GM21515 (cell line): ENCODE data around the gene ZNF778.
"Not testable (repeated sequence)": the region's sequence is repeated elsewhere in the genome, so short reads cannot be mapped to it uniquely, and the experiment has no call there.

ENCODE experiments used
- ATAC-seq: cut with Tn5 transposase; IDR thresholded peaks from one replicate; pipeline ENCODE4 v1.9.1; 2021; ENCODE audit not compliant: unreplicated experiment

Gene ZNF778

DNA sequence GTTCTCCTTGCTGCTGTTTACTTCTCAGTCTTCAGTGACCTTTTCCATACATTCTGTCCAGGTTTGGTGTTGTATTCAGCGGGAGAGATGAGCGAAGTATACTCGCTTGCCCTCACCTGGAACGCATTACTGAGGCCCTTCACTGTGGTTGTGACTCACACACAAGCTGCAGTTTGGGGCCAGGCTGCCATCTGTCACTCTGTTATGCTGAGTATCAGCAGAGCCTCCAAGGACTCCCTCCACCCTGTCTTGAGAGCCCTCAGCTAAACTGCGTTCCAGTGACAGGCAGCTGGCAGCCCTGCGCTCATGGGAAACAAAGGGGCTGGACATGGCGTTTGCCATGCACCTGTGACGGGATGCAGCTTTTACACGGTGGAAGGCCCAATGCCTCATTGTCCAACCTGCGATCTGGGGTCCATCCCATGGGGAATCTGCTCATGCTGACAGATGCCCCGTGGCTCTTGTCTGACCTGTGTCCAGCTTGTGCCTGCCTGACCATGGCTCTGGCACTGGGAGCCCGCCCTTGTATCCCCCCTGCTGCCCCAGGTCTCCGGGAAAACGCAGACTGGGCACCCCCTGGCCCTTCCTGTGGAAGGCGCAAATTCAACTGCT lies 6.5 kb upstream of the ZNF778 start:
- no peak for ATAC-seq

DNA sequence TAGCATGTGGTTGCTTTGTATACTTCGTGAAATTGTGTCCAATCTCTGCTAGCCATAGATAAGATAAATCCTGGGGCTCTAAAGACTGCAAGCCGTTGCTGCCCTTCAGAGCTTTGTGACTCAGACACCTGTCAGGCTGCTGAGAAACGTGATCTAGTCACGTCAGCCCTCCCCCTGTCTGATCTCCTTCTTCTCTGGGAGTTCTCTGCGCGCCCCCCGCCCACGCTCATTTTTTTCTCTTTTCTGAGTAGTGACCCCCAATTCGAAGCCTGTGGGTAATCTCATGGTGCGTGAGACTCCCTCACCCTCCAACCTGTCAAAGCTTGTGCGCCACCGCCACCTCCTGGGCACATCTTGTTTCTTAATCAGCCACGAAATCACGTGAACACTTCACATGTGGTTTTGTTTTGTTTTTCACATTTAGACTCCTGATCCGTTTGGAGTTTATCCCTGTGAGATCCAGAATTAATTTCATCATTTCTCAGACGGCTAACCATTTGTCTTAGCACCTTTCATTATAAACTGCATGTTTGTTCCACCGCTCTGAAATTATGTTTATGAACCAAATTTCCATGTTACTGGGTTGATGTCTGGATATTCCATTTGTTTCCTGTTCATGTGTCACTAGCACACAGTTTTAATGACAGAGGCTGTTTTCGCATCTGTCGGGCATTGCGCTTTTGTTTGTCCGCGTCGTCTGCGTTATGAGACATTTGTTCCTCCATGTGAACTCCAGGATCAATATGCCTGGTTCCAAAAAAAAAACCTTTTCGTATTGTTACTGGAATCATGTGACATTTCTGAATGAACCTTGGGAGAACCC lies 977 bp upstream of the ZNF778 start:
- peak; percentile 44 for ATAC-seq

- no peak for ATAC-seq
Observed at GRCh38 chr16:89217138-89217387, 440 bp upstream of the ZNF778 start.

GRCh38 chr16:89219365-89219764 lies 1.9 kb downstream of the ZNF778 start:
- ATAC-seq: no peak

DNA sequence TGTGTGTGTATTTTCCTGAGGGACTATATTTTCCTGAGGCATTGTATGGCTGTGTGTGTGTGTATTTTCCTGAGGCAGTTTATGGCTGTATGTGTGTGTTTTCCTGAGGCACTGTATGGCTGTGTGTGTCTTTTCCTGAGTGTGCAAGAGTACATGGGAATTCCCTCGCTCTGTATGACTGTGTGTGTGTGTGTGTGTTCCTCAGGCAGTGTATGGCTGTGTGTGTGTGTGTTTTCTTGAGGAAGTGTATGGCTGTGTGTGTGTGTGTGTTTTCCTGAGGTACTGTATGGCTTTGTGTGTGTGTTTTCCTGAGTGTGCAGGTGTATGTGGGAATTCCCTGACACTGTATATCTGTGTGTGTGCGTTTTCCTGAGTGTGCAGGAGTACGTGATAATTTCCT lies 4.1 kb downstream of the ZNF778 start:
- no peak for ATAC-seq

GRCh38 chr16:89222931-89223330 lies 5.4 kb downstream of the ZNF778 start:
- ATAC-seq: no peak

DNA sequence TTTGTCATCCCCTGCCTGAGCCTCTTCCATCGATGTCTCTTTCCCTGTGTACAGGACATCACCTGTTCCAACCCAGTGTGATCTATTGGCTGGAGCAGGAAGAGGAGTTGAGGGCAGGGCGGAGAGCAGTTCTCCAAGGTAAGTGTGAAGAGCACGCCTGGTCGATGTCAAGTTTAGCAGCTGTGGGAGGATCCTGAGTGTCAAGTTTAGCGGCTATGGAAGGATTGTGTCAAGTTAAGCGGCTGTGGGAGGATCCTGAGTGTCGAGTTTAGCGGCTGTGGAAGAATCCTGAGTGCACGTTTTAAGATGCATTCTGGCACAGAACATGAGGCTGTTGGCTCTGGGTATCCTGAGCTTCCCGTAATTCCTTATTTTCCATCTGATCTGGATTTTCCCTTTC lies 7.2 kb downstream of the ZNF778 start:
- no peak for ATAC-seq

GRCh38 chr16:89230255-89230654 lies 12.8 kb downstream of the ZNF778 start:
- no peak for ATAC-seq

DNA sequence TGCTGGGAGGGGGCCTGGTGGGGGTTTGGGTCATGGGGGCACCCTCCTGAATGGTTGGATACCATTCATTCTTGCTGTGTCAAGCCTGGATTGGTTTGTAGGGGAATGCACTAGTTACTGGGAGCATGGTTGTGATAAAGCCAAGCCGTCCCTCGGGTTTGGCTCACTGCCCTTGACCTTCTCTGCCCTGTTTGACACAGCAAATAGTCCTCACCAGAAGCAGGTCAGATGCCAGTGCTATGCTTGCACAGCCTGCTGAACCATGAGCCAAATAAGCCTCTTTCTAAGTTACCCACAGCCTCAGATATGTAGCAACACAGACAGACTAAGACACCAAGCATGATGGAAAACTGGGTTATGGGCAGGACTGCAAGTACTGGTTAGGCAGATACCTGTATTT lies 14.6 kb downstream of the ZNF778 start:
- ATAC-seq: no peak

GRCh38 chr16:89233678-89234490 lies 16.4 kb downstream of the ZNF778 start:
- ATAC-seq: no peak

- ATAC-seq: no peak
Observed at GRCh38 chr16:89237733-89238132, 20.2 kb downstream of the ZNF778 start.

DNA sequence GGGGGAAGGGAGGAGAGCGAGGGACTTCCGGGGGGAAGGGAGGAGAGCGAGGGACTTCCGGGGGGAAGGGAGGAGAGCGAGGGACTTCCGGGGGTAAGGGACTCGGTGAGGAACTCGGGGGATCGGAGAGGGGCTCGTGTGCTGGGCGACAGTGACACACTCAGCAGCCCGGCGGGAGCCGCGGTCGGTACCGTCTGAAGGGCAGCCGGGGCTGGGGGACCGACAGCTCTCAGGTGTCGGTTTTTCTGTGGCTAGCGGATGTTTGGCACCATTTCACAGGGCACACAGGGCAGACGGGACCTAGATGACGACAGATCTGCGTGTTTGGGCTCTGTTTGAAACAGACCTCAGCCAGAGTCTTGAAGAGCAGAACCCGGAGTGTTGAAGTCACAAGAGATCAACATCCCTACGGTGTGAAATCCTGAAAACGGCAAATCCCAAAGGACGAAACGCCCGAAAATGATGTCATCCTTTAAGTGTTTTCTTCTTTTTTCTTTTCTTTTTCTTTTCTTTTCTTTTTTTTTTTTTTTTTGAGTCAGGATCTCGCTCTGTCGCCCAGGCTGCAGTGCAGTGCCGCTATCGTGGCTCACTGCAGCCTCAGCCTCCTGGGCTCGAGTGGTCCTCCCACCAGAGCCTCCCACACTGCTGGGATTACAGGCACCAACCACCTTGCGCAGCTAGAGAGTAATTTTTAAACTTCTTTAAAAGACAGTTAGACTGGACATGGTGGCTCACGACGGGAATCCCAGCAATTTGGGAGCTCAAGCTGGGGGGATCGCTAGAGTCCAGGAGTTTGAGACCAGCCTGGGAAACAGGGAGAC lies 23.9 kb downstream of the ZNF778 start:
- peak; percentile 62 for ATAC-seq

DNA sequence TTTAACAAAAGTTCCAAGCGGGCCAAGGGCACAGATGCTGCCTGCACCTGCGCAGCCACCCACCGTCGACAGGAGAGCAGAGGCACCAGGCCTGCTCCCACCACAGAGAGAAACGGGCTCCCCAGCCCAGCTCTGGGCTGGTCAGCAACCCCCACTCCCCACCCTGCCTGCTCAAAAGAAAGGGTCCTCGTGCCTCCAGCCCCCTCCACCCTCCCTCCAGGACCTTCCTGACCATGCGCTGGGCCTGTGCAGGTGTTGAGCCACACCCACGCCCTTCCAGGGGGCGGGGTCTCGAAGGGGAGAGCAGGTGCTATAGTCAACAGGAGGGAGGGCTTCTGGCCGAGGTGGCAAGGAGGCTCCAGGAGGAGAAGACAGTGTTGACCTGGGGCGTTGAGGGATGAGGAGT lies 25.3 kb downstream of the ZNF778 start:
- no peak for ATAC-seq

DNA sequence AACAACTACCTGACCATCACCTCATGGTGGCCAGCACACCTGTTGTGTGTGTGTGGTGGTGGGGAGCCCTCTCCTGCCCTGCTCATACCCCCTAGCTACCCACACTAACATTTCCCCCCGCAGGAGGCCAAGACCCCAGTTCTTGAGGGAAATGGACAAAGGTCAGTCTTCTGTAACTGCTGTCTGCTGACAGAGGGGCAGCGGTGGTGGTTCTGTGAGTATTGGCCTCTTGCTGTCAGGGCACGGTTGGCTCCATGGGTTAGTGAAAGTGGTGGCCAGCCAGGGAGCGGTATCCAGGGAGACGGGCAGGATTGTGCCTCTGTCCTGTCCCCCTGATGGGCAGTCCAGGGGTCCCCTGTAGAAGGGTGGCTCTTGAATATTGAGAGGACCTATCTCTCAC lies 26.2 kb downstream of the ZNF778 start:
- no peak for ATAC-seq

DNA sequence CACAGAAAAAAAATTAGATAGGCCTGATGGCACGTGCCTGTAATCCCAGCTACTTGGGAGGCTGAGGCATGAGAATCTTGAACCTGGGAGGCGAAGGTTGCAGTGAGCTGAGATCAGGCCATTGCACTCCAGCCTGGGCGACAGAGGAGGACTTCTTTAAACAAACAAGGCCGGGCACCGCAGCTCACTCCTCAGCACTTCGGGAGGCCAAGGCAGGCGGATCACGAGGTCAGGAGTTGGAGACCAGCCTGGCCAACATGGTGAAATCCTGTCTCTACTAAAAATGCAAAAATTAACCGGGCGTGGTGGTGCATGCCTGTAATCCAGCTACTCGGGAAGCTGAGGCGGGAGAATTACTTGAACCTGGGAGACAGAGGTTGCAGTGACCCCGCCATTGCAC lies 26.8 kb downstream of the ZNF778 start:
- not testable (repeated sequence) for ATAC-seq

DNA sequence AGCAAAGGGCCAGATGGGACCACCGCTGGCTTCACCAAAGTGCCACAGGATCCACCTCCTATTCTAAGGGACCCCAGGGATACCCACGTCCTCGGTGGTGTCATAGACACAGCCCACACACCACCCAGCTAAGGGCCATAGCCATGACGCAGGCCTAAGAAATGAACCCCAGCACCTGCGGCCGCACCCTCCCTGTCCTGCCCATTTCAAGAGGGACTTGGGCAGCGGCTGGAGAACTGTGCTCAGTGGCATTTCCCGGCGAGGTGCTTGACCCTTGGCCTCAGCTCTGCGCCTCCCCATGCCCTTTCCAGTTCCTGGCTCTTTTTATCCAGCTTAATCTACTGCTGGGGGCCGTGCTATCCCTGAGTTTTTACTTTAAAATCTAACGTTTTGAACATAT lies 27.3 kb downstream of the ZNF778 start:
- no peak for ATAC-seq

- no peak for ATAC-seq
Observed at GRCh38 chr16:89246383-89246902, 28.9 kb downstream of the ZNF778 start.

- ATAC-seq: peak; percentile 56
Observed at GRCh38 chr16:89246903-89247733, 29.6 kb downstream of the ZNF778 start.

- ATAC-seq: peak; percentile 20
Observed at GRCh38 chr16:89247734-89248075, 30.2 kb downstream of the ZNF778 start.
